B cell (primary cell): Measurements from ENCODE around the gene STXBP6. TPM values are rescaled to one million over a fixed set of nuclear protein-coding genes. Genes with fewer than 3 reads are reported as not detected.

Source experiments
- ATAC-seq: fragments of 200-7000 bp; cut with Tn5 transposase; one replicate; pipeline ENCODE4 v1.10.0; 2021; ENCODE audit warnings: low read depth, mild to moderate bottlenecking, moderate number of reproducible peaks, moderate library complexity
- CTCF ChIA-PET: fragments of 350-600 bp; sonication (Branson Sonifier 250); formaldehyde crosslinking; loops from one replicate; lab custom pipeline; 2021; ENCODE audit warnings: antibody characterized with exemption, inconsistent platforms; lab: Charles Lee
- POLR2A ChIA-PET: fragments of 350-600 bp; sonication (Branson Sonifier 250); formaldehyde crosslinking; loops from one replicate; lab custom pipeline; 2021; ENCODE audit warnings: antibody characterized with exemption; lab: Charles Lee
- DNase-seq: peaks from one replicate; pipeline ENCODE4 v3.0.0; 2013
- H2AFZ ChIP-seq: 2 replicates; pipeline ENCODE4 v1.6.1; 2012; ENCODE audit warnings: mild to moderate bottlenecking, low read depth, low read length; ENCODE audit not compliant: insufficient read depth, poor library complexity, severe bottlenecking
- H3K27ac ChIP-seq, 2 donors: 1 replicate in 1 of 2; 2 replicates in 1 of 2; pipeline ENCODE4 v1.5.1; 2012 to 2013; ENCODE audit warnings: low read length in 2 of 2, mild to moderate bottlenecking in 2 of 2, moderate library complexity in 1 of 2
- H3K27me3 ChIP-seq, 4 experiments: fragments of 200-600 bp in 1 of 4; sonication (generic) in 1 of 4; replicated peaks in 1 of 4; 1 replicate in 2 of 4; 2 replicates in 2 of 4; pipeline versions ENCODE4 v1.6.1 to v1.7.0; 2013 to 2016; ENCODE audit warnings: low read length in 3 of 4, mild to moderate bottlenecking in 2 of 4, mixed read lengths in 1 of 4, moderate library complexity in 1 of 4; ENCODE audit not compliant: insufficient read depth in 4 of 4, control insufficient read depth in 3 of 4; ENCODE audit errors: control extremely low read depth in 1 of 4
- H3K36me3 ChIP-seq, 2 experiments: replicated peaks in 1 of 2; 1 replicate in 1 of 2; 2 replicates in 1 of 2; pipeline versions ENCODE4 v1.6.1 to v1.7.1; 2013; ENCODE audit warnings: low read length in 1 of 2; ENCODE audit not compliant: insufficient read depth in 2 of 2, control insufficient read depth in 1 of 2; ENCODE audit errors: control extremely low read depth in 1 of 2, extremely low read depth in 1 of 2
- H3K4me1 ChIP-seq, 2 donors: fragments of 200-600 bp in 1 of 2; sonication (generic) in 1 of 2; 1 replicate in 1 of 2; 2 replicates in 1 of 2; pipeline versions ENCODE4 v1.5.1 to v1.6.1; 2013 to 2017; ENCODE audit warnings: low read length in 2 of 2; ENCODE audit not compliant: control insufficient read depth in 2 of 2, insufficient read depth in 2 of 2
- H3K4me2 ChIP-seq: replicated peaks from 2 replicates; pipeline ENCODE3; 2012; ENCODE audit warnings: mild to moderate bottlenecking, low read depth, low read length; ENCODE audit not compliant: poor library complexity, severe bottlenecking
- H3K4me3 ChIP-seq, 5 experiments: fragments of 200-600 bp in 1 of 5; sonication (generic) in 1 of 5; 1 replicate in 3 of 5; 2 replicates in 2 of 5; pipeline versions ENCODE4 v1.5.1 to v1.7.0; 2011 to 2016; ENCODE audit warnings: low read length in 4 of 5, mild to moderate bottlenecking in 4 of 5, low read depth in 2 of 5, control low read depth in 1 of 5, moderate library complexity in 1 of 5; ENCODE audit not compliant: insufficient read depth in 1 of 5; ENCODE audit errors: control extremely low read depth in 1 of 5, extremely low read depth in 1 of 5
- H3K79me2 ChIP-seq: fragments of 200-600 bp; sonication (generic); one replicate; pipeline ENCODE4 v1.6.0; 2016; ENCODE audit warnings: low read length; ENCODE audit not compliant: control insufficient read depth, insufficient read depth
- H3K9ac ChIP-seq: fragments of 200-600 bp; sonication (generic); 2 replicates; pipeline ENCODE4 v1.6.1; 2017; ENCODE audit warnings: mild to moderate bottlenecking, low read length, moderate library complexity
- H3K9me3 ChIP-seq, 3 donors: one replicate each; pipeline versions ENCODE4 v1.6.1 to v1.7.1; 2013; ENCODE audit warnings: low read length in 2 of 3; ENCODE audit not compliant: control insufficient read depth in 2 of 3, insufficient read depth in 1 of 3; ENCODE audit errors: control extremely low read depth in 1 of 3
- H4K20me1 ChIP-seq: 2 replicates; pipeline ENCODE4 v1.6.0; 2012; ENCODE audit warnings: mild to moderate bottlenecking, low read length; ENCODE audit not compliant: insufficient read depth, control insufficient read depth, poor library complexity, severe bottlenecking
- H3K27ac Mint-ChIP-seq: one replicate; pipeline ENCODE4 v1.8.0; 2021; ENCODE audit warnings: mixed read lengths
- H3K27me3 Mint-ChIP-seq: one replicate; pipeline ENCODE4 v1.8.0; 2021; ENCODE audit warnings: mixed read lengths
- H3K4me1 Mint-ChIP-seq: one replicate; pipeline ENCODE4 v1.8.0; 2021; ENCODE audit warnings: mixed read lengths
- H3K4me3 Mint-ChIP-seq: one replicate; pipeline ENCODE4 v1.8.0; 2021; ENCODE audit warnings: mixed read lengths
- H3K9me3 Mint-ChIP-seq: one replicate; pipeline ENCODE4 v1.8.0; 2022; ENCODE audit warnings: mixed read lengths; ENCODE audit not compliant: insufficient read depth
- EZH2 ChIP-seq: IDR thresholded peaks from 2 replicates; pipeline ENCODE4 v1.6.1; 2012; ENCODE audit warnings: borderline replicate concordance, low read depth, mild to moderate bottlenecking, moderate library complexity, low read length; ENCODE audit not compliant: insufficient read depth, poor library complexity, severe bottlenecking
- WGBS: methylation state at CpG from one replicate; pipeline ENCODE4 v1.1.5; 2013; ENCODE audit warnings: missing lambda C conversion rate; ENCODE audit not compliant: insufficient coverage; 5-methylcytosine and 5-hydroxymethylcytosine counted together
- intact Hi-C: fragments of 100-400 bp; cut with micrococcal nuclease; formaldehyde crosslinking; loops from one replicate; pipeline ENCODE4 v1.10.0; 2022
- polyA plus RNA-seq: library from polyadenylated mRNA; depleted of rRNA; stranded (reverse); fragments of >200 nt; gene quantifications from 2 replicates; pipeline ENCODE4 v1.2.3, GENCODE V29; 2012
- total RNA-seq, 2 donors: library from RNA; stranded (reverse); fragments of 120-200 nt in 1 of 2; gene quantifications; 1 replicate in 1 of 2; 2 replicates in 1 of 2; pipeline versions ENCODE4 v1.2.3 to v1.2.4, GENCODE V29; 2013 to 2022
- TF ChIP-seq, protein P1 (sequence below): fragments of 200-600 bp; IDR thresholded peaks from one replicate; pipeline ENCODE4 v1.8.0; 2022; ENCODE audit warnings: antibody characterized with exemption, mild to moderate bottlenecking

The STXBP6 gene
- total and polyA plus RNA-seq, 2 donors (not counting 1 experiment from before 2014, with no cell fraction given), result 0.01 TPM; not detected in 1

DNA sequence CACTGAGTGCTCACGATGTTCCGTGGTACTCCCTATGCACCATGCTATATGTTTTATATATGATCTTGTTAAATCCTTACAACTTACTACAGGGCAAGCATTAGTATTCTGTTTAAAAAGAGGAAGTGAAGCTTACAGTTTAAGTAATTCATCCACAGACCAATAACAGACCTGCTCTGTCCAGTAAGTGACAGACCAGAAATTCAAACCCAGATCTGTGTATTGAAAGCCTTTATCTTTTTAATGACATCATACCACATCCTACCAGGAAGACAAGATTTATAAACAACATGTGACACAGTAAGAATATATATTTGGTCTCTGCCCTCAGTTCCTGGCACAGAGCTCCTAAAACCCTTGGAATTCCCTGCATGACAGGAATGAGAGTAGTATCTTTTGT, 206.5 kb downstream of the STXBP6 start:
- ChIA-PET CTCF (no interaction called here), POLR2A (no interaction called here)
- Histone ChIP-seq H3K36me3 (no peaks in the 10 kb centered on the region), H3K4me2 (no peak overlapping the region), H3K27ac (no peak overlapping the region), H3K9ac (no peak overlapping the region), H3K4me1 (no peaks in the 10 kb centered on the region), H3K27me3 (peaks cover 0 to 3% (median 0%) of the 10 kb centered on the region in 4 experiments), H3K4me3 (no peak overlapping the region), H3K9me3 (peaks cover 0 to 1% (median 0%) of the 10 kb centered on the region in 3 donors), H3K79me2 (no peaks in the 10 kb centered on the region), H2AFZ (no peak overlapping the region), H4K20me1 (no peaks in the 10 kb centered on the region)
- H3K27me3 Mint-ChIP-seq, result peaks cover 17% of the 10 kb centered on the region
- intact Hi-C loops, result no loop called here
- no peak for DNase-seq
- H3K9me3 Mint-ChIP-seq, result no peaks in the 10 kb centered on the region
- H3K4me3 Mint-ChIP-seq, result no peak overlapping the region
- no peaks in the 10 kb centered on the region for H3K4me1 Mint-ChIP-seq
- no peak for ATAC-seq
- no peak overlapping the region for H3K27ac Mint-ChIP-seq
- no CpG with 5 or more reads among the region's 2 CpGs for WGBS
- no peak for TF ChIP-seq EZH2
- TF ChIP-seq, protein P1, sequence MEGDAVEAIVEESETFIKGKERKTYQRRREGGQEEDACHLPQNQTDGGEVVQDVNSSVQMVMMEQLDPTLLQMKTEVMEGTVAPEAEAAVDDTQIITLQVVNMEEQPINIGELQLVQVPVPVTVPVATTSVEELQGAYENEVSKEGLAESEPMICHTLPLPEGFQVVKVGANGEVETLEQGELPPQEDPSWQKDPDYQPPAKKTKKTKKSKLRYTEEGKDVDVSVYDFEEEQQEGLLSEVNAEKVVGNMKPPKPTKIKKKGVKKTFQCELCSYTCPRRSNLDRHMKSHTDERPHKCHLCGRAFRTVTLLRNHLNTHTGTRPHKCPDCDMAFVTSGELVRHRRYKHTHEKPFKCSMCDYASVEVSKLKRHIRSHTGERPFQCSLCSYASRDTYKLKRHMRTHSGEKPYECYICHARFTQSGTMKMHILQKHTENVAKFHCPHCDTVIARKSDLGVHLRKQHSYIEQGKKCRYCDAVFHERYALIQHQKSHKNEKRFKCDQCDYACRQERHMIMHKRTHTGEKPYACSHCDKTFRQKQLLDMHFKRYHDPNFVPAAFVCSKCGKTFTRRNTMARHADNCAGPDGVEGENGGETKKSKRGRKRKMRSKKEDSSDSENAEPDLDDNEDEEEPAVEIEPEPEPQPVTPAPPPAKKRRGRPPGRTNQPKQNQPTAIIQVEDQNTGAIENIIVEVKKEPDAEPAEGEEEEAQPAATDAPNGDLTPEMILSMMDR, result no peak

DNA sequence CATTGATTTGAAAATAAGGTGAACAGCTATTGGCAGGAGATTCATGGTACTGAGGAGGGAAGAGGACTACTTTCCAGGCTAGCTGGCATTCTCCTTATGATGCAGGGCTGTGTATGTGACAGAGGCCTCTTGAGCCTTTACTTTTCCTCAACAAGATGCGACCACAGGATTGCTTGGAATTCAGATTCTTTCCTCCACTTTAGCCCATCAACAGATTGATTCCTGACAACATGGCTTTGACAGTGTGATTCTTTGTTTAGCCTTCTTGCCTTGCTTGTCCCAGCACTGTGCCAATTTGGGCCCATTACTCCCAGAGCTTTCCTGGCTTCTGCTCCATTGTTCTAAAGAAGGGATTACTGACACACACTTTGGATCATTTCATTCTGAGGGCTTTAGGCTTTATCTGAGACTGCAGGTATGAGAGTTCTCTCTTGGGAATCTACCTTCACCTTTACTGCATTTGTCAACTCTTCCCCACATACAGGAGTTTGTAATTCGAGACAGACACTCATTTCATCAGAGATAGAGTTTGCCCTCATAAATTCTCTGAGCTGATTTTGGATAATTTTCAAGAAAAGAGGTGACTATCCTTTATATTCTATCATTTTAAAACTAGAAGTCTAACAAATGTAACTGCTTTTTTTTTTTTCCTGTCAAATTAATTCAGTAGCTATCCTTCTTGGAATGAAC, 209.6 kb downstream of the STXBP6 start:
- DNase-seq (no peak), ATAC-seq (no peak)
- CTCF ChIA-PET, result no interaction called here
- no peaks in the 10 kb centered on the region for H3K36me3 ChIP-seq
- intact Hi-C loops, result no loop called here
- H3K9ac ChIP-seq, result no peak overlapping the region
- Mint-ChIP-seq H3K4me3 (no peak overlapping the region), H3K27me3 (peaks cover 7% of the 10 kb centered on the region), H3K9me3 (no peaks in the 10 kb centered on the region), H3K27ac (no peak overlapping the region), H3K4me1 (no peaks in the 10 kb centered on the region)
- no peak overlapping the region for H3K4me3 ChIP-seq
- no peaks in the 10 kb centered on the region for H3K4me1 ChIP-seq
- WGBS, result 100% methylated on average over 1 of the region's 2 CpGs
- no peaks in the 10 kb centered on the region for H3K79me2 ChIP-seq
- H3K27me3 ChIP-seq, result peaks cover 0 to 3% (median 0%) of the 10 kb centered on the region in 4 experiments
- H3K27ac ChIP-seq, result no peak overlapping the region
- peaks cover 0 to 1% (median 0%) of the 10 kb centered on the region in 3 donors for H3K9me3 ChIP-seq
- no peak overlapping the region for H2AFZ ChIP-seq
- POLR2A ChIA-PET, result no interaction called here
- H3K4me2 ChIP-seq, result no peak overlapping the region
- TF ChIP-seq, protein P1, result no peak
- no peak for TF ChIP-seq EZH2
- no peaks in the 10 kb centered on the region for H4K20me1 ChIP-seq
